Renal cortex interstitium (tissue), 15 donors: ENCODE measurements around the gene C2CD4A. TPM values are rescaled to one million over a fixed set of nuclear protein-coding genes. Genes with fewer than 3 reads are reported as not detected.
"Not testable (repeated sequence)": the region's sequence is repeated elsewhere in the genome, so short reads cannot be mapped to it uniquely, and the experiment has no call there.

Experiments
- DNase-seq, 11 donors: peaks; one replicate each; pipeline ENCODE4 v3.0.0-alpha.2; 2013; ENCODE audit warnings: low read depth in 9 of 11, low spot score in 4 of 11; ENCODE audit errors: extremely low read depth in 1 of 11
- long read RNA-seq, 16 experiments: transcript quantifications; one replicate each; lab custom pipeline, GENCODE V29; 2026
- polyA plus RNA-seq, 3 donors: library from polyadenylated mRNA; unstranded; fragments of 120-200 nt; gene quantifications; one replicate each; pipeline ENCODE4 v1.2.1, GENCODE V29; 2013; ENCODE audit not compliant: insufficient read length in 3 of 3

C2CD4A gene, protein sequence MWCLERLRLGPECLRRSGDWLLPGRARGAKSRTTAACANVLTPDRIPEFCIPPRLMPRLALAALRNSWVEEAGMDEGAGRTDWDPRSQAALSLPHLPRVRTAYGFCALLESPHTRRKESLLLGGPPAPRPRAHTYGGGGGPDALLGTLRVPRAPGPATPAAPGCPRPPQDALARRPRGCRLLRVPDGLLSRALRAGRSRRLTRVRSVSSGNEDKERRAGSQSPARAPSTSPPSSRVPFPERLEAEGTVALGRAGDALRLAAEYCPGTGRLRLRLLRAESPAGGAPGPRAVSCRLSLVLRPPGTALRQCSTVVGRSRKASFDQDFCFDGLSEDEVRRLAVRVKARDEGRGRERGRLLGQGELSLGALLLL
- under 1 TPM; 0.29 to 0.57 (median 0.34) TPM for polyA plus RNA-seq
- long read RNA-seq, donor 1: 0 reads
- long read RNA-seq, donor 2: 0 reads
- long read RNA-seq, donor 3: 0 reads
- long read RNA-seq, donor 4: 0 reads
- long read RNA-seq, donor 5: 0 reads
- long read RNA-seq, donor 6: 0 reads
- long read RNA-seq, donor 7: 0 reads
- long read RNA-seq, donor 8: 0 reads
- long read RNA-seq, donor 9: 0 reads
- long read RNA-seq, donor 10: 0 reads
- long read RNA-seq, donor 11: 0 reads
- long read RNA-seq, donor 12: 0 reads
- long read RNA-seq, donor 13: 0 reads
- long read RNA-seq, donor 14: 0 reads
- long read RNA-seq, donor 15: 0 reads
- long read RNA-seq, donor 16: 0 reads

- peak in 7 of 11 donors; percentile 67 to 85 (median 76) for DNase-seq
These were observed at the start of gene C2CD4A for GRCh38 chr15:62066663-62067447. Gene C2CD4A (plus strand): TSS chr15:62066977. CDS start chr15:62067614, 637 bp downstream.

- DNase-seq: no peak
These were observed 46.1 kb upstream of the C2CD4A start for GRCh38 chr15:62020576-62021160.

GRCh38 chr15:62021991-62022600 lies 44.7 kb upstream of the C2CD4A start:
- DNase-seq: no peak

- DNase-seq: no peak
These were observed 40.1 kb upstream of the C2CD4A start for GRCh38 chr15:62026487-62027262.

DNA sequence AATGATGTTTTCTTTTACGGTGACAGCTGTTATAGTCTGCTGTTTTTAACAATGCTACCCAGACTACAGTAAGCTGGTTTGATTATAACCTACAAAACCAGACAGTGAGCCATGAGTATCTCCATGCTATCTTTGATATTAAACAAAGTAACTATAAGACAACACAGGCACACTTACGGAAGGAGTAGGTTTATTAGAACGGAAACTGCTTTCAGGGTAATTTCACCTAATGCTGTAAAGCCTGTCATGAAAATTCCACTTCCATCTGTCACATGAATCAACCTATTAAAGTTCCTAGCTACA lies 39.6 kb upstream of the C2CD4A start:
- DNase-seq: no peak

- no peak for DNase-seq
These were observed 38.9 kb upstream of the C2CD4A start for GRCh38 chr15:62027916-62028315.

GRCh38 chr15:62035256-62035924 lies 31.4 kb upstream of the C2CD4A start:
- DNase-seq: no peak

GRCh38 chr15:62046078-62046743 lies 20.6 kb upstream of the C2CD4A start:
- no peak for DNase-seq

DNA sequence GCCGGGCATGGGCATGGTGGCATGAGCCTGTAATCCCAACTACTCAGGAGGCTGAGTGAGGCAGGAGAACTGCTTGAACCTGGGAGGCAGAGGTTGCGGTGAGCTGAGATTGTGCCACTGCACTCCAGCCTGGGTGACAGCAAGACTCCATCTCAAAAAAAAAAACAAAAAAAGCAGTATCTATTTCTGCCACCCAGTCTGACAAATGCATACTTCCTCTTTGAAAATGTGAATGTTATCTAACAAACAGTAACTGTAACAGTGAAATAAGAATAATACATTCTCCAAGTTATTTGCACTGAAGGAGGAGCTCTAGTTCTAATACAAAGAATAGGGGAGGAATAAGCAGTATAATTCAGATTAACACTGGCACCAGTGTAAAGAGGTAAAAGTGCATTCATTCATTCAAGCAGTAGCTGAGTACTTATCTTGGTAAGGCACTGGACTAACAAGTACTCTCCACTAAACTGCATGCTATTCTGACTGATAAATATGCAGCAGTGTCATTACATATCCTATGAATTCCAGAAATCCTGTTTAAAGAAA lies 19.4 kb upstream of the C2CD4A start:
- DNase-seq: no peak

- DNase-seq: not testable (repeated sequence)
These were observed 18.5 kb upstream of the C2CD4A start for GRCh38 chr15:62048254-62048653.

DNA sequence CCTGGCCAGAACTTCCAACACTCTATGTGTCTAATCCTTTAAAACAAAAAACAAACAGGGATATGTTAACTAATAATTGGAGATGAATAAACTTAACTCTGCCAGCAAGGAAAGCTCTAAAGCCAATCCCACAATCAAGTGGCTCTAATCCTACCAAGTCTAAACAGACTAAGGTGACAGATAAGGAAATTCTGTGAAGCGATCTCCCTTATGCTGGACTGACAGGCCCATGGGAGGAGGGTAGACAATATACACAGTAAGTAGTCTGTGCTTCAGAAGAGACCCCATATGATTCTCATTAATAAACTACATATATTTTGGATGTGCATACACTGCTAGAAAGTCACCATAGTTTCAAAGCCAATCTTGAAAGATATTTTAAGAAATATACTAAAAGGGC lies 16.7 kb upstream of the C2CD4A start:
- no peak for DNase-seq

DNA sequence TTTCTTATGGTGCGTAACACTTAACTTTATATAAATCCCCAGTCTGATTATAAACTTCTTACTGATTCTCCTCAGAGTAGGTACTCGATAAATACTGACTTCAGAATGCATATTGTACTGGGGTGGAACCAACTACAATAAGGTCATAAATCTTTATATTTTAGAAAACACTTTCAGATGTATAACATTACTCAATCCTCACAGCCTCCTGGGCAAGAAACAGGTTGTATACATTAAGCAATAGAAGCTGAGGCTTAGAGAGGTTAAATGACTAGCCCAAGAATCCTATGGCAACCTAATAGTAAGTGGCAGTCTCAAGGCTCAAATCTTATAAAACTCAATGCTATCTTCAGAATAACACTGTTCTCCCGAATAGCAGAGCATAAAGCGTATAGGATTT lies 15.6 kb upstream of the C2CD4A start:
- no peak for DNase-seq

- no peak for DNase-seq
These were observed 14.1 kb upstream of the C2CD4A start for GRCh38 chr15:62052713-62053112.

DNA sequence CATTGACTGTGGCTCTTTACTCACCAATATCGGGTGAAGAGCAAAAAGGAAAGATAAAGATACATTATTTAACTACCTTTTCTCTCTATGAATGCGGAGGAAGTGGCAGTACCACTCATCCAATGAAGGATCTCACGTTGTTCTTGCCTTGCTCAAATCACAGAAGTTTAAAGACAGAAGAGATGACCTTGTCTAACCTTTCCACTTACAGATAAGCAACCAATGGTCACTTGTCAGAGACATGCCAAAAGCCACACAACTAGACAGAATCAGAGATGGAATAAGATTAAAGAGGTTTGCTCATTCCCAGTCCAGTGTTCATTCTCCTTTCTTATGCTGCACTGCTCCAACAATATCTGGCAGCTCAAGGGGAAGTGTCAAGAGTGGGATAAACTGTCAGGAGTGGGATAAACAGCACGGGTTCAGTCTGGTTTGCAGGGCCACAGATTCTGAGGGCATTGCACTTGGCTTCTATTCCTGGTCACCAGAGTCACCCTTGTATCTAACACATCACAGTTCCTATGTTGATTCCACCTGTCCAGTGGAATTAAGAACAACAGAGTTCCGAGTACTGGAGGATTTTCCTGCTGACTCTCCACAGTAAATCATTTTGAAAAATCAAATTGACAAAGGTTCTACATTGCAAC lies 13.2 kb upstream of the C2CD4A start:
- DNase-seq: no peak

GRCh38 chr15:62054979-62055378 lies 11.8 kb upstream of the C2CD4A start:
- no peak for DNase-seq

- no peak for DNase-seq
These were observed 9.3 kb upstream of the C2CD4A start for GRCh38 chr15:62057341-62057980.
